ENCODE results near the gene UBAP1. TPM values are rescaled to one million over a fixed set of nuclear protein-coding genes. Genes with fewer than 3 reads are reported as not detected.

UBAP1 gene
- polyA plus RNA-seq, 1 of the 3 experiments (the other 2 are of a cell fraction): 26.3 TPM

GRCh38 chr9:34157318-34157717 lies 21.5 kb upstream of the UBAP1 start:
- H3K9me2 ChIP-seq: no peaks in the 10 kb centered on the region
- no peaks in the 10 kb centered on the region for H3K9me3 ChIP-seq
- no peak overlapping the region for H3K4me2 ChIP-seq
- no peak overlapping the region for H2AFZ ChIP-seq (ENCODE audit: low read depth)
- no peak for DNase-seq
- no peaks in the 10 kb centered on the region for H3K79me2 ChIP-seq (ENCODE audit: insufficient read depth)
- no peaks in the 10 kb centered on the region for H3K36me3 ChIP-seq (replicated peaks in 1 of 2; ENCODE audit: control insufficient read depth in 1 of 2, insufficient read depth in 2 of 2, low read length in 1 of 2)
- POLR2A ChIA-PET: no interaction called here
- H3K27ac ChIP-seq (ENCODE audit: low read depth in 2 of 2, low read length in 1 of 2): no peak overlapping the region
- no peak overlapping the region for H3K4me3 ChIP-seq (ENCODE audit: low read depth in 2 of 2, low read length in 1 of 2)
- CTCF ChIA-PET: interaction anchor here (1.0 to 1.1 kb wide), 2 partner anchors 25 to 95 kb away, joined by 3 to 5 read pairs; no protein-coding TSS in a partner anchor
- no peaks in the 10 kb centered on the region for H4K20me1 ChIP-seq (ENCODE audit: insufficient read depth)
- TF ChIP-seq TAF1 (IDR thresholded peaks at IDR 0.05; ENCODE audit: borderline replicate concordance, low read depth, low read length): no peak
- no peak for TF ChIP-seq ELF1 (IDR thresholded peaks at IDR 0.05)
- no peak for TF ChIP-seq USF1 (IDR thresholded peaks at IDR 0.05; ENCODE audit: borderline replicate concordance, low read depth)
- TF ChIP-seq NFIC (IDR thresholded peaks at IDR 0.05; ENCODE audit: borderline replicate concordance): no peak
- no peak for TF ChIP-seq EP300 (IDR thresholded peaks at IDR 0.05; ENCODE audit: borderline replicate concordance in 1 of 2, low read depth in 1 of 2, low read length in 1 of 2)
- TF ChIP-seq MEF2A (IDR thresholded peaks at IDR 0.05; ENCODE audit: borderline replicate concordance, low read depth): no peak
- TF ChIP-seq MXI1 (IDR thresholded peaks at IDR 0.05; ENCODE audit: low read depth, low read length): no peak
- no peak for TF ChIP-seq CTCF (IDR thresholded peaks at IDR 0.05)
- TF ChIP-seq MAX (IDR thresholded peaks at IDR 0.05; ENCODE audit: low read depth): no peak
- no peak for TF ChIP-seq RAD21 (IDR thresholded peaks at IDR 0.05; ENCODE audit: low read length)
- no peaks in the 10 kb centered on the region for H3K4me1 ChIP-seq (ENCODE audit: control insufficient read depth in 1 of 2, insufficient read depth in 2 of 2, low read depth in 1 of 2, low read length in 1 of 2)
- H3K27me3 ChIP-seq (ENCODE audit: insufficient read depth): no peaks in the 10 kb centered on the region
- no peak overlapping the region for H3K9ac ChIP-seq
- no peaks in the 10 kb centered on the region for H3F3A ChIP-seq (replicated peaks; ENCODE audit: insufficient read depth)

- CTCF ChIA-PET: no interaction called here
- H3K4me2 ChIP-seq: no peak overlapping the region
These were observed 20.9 kb upstream of the UBAP1 start for GRCh38 chr9:34157898-34158297.

More at GRCh38 chr9:34157898-34158297, 20.9 kb upstream of the UBAP1 start:
- no peaks in the 10 kb centered on the region for H4K20me1 ChIP-seq (ENCODE audit: insufficient read depth)
- POLR2A ChIA-PET: no interaction called here
- H3K9ac ChIP-seq: no peak overlapping the region
- no peaks in the 10 kb centered on the region for H3K79me2 ChIP-seq (ENCODE audit: insufficient read depth)
- no peak overlapping the region for H3K4me3 ChIP-seq (ENCODE audit: low read depth in 2 of 2, low read length in 1 of 2)
- 93% methylated on average over 2 of the region's 2 CpGs for WGBS (ENCODE audit: low lambda C conversion rate)
- DNase-seq: no peak
- no peaks in the 10 kb centered on the region for H3K36me3 ChIP-seq (replicated peaks in 1 of 2; ENCODE audit: control insufficient read depth in 1 of 2, insufficient read depth in 2 of 2, low read length in 1 of 2)
- H3K4me1 ChIP-seq (ENCODE audit: control insufficient read depth in 1 of 2, insufficient read depth in 2 of 2, low read depth in 1 of 2, low read length in 1 of 2): no peaks in the 10 kb centered on the region
- no peak overlapping the region for H3K27ac ChIP-seq (ENCODE audit: low read depth in 2 of 2, low read length in 1 of 2)
- no peaks in the 10 kb centered on the region for H3K27me3 ChIP-seq (ENCODE audit: insufficient read depth)
- H3F3A ChIP-seq (replicated peaks; ENCODE audit: insufficient read depth): no peaks in the 10 kb centered on the region
- no peaks in the 10 kb centered on the region for H3K9me2 ChIP-seq
- H2AFZ ChIP-seq (ENCODE audit: low read depth): no peak overlapping the region
- no peak for TF ChIP-seq JUND (IDR thresholded peaks at IDR 0.05)
- no peak for TF ChIP-seq MAX (IDR thresholded peaks at IDR 0.05; ENCODE audit: low read depth)
- TF ChIP-seq REST (IDR thresholded peaks at IDR 0.05; ENCODE audit: low read depth, low read length): no peak
- TF ChIP-seq POLR2AphosphoS5 (IDR thresholded peaks at IDR 0.05; ENCODE audit: low read depth, low read length): no peak
- TF ChIP-seq FOSL2 (IDR thresholded peaks at IDR 0.05; ENCODE audit: borderline replicate concordance, low read depth): no peak
- no peak for TF ChIP-seq RFX5 (IDR thresholded peaks at IDR 0.05; ENCODE audit: low read length)
- no peak for TF ChIP-seq FOXJ3 (CRISPR knock-in tag; IDR thresholded peaks at IDR 0.05)
- TF ChIP-seq TEAD4 (IDR thresholded peaks at IDR 0.05; ENCODE audit: borderline replicate concordance, insufficient read depth): no peak
- TF ChIP-seq EZH2phosphoT487 (IDR thresholded peaks at IDR 0.05; ENCODE audit: borderline replicate concordance, low read depth): no peak
- no peak for TF ChIP-seq TAF1 (IDR thresholded peaks at IDR 0.05; ENCODE audit: borderline replicate concordance, low read depth, low read length)
- H3K9me3 ChIP-seq: no peaks in the 10 kb centered on the region

Measured in SK-N-SH (cell line).